Measurements from ENCODE around the gene EPHB2.

- TF ChIP-seq SMC3 (IDR thresholded peaks at IDR 0.05; ENCODE audit: low read length), result no peak
- TF ChIP-seq, protein P1, sequence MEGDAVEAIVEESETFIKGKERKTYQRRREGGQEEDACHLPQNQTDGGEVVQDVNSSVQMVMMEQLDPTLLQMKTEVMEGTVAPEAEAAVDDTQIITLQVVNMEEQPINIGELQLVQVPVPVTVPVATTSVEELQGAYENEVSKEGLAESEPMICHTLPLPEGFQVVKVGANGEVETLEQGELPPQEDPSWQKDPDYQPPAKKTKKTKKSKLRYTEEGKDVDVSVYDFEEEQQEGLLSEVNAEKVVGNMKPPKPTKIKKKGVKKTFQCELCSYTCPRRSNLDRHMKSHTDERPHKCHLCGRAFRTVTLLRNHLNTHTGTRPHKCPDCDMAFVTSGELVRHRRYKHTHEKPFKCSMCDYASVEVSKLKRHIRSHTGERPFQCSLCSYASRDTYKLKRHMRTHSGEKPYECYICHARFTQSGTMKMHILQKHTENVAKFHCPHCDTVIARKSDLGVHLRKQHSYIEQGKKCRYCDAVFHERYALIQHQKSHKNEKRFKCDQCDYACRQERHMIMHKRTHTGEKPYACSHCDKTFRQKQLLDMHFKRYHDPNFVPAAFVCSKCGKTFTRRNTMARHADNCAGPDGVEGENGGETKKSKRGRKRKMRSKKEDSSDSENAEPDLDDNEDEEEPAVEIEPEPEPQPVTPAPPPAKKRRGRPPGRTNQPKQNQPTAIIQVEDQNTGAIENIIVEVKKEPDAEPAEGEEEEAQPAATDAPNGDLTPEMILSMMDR (CRISPR knock-in tag; IDR thresholded peaks at IDR 0.05), result no peak
These were observed 143.1 kb downstream of the EPHB2 start for GRCh38 chr1:22853651-22854185.

Data from HepG2 (cell line).